ENCODE results near the gene ERC2.

The ERC2 gene

DNA sequence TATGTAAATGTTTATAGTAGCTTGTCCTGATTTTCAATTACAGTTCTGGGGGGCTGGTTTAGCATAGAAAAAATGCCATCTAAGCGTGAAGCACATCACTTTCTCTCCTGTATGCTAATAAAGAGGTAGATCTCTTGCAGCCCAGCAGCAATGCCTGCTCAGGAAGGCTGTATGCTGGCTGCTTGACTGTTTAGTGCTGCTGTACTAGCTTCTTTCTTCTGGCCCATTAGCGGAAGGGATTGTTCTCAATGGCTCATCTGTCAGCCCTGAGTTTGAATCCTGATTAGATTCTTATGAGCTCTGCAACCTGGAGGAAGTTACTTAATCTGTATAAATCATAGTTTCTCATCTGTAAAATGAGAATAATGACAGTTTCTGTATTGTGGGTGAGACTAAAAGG, 478.9 kb downstream of the ERC2 start:
- H3K27ac Mint-ChIP-seq = no peak overlapping the region
- H3K36me3 Mint-ChIP-seq (ENCODE audit: low read depth) = no peaks in the 10 kb centered on the region
- H3K4me1 Mint-ChIP-seq (ENCODE audit: low read depth) = no peaks in the 10 kb centered on the region
- H3K9me3 Mint-ChIP-seq = no peaks in the 10 kb centered on the region
- no peak overlapping the region for H3K4me3 Mint-ChIP-seq
- no peaks in the 10 kb centered on the region for H3K27me3 Mint-ChIP-seq (ENCODE audit: low read depth)

- Mint-ChIP-seq H3K9me3 (no peaks in the 10 kb centered on the region), H3K36me3 (ENCODE audit: low read depth) (no peaks in the 10 kb centered on the region), H3K4me3 (no peak overlapping the region), H3K27ac (no peak overlapping the region), H3K27me3 (ENCODE audit: low read depth) (no peaks in the 10 kb centered on the region), H3K4me1 (ENCODE audit: low read depth) (no peaks in the 10 kb centered on the region)
Observed at GRCh38 chr3:55988905-55989304, 479.4 kb downstream of the ERC2 start.

- H3K4me1 Mint-ChIP-seq (ENCODE audit: low read depth) = no peaks in the 10 kb centered on the region
- no peak overlapping the region for H3K4me3 Mint-ChIP-seq
- no peaks in the 10 kb centered on the region for H3K27me3 Mint-ChIP-seq (ENCODE audit: low read depth)
- no peak overlapping the region for H3K27ac Mint-ChIP-seq
- no peaks in the 10 kb centered on the region for H3K9me3 Mint-ChIP-seq
- H3K36me3 Mint-ChIP-seq (ENCODE audit: low read depth) = no peaks in the 10 kb centered on the region
Observed at GRCh38 chr3:55984626-55985025, 483.6 kb downstream of the ERC2 start.

GRCh38 chr3:55978953-55979352, 489.3 kb downstream of the ERC2 start:
- H3K9me3 Mint-ChIP-seq = no peaks in the 10 kb centered on the region
- H3K4me3 Mint-ChIP-seq = no peak overlapping the region
- H3K27me3 Mint-ChIP-seq (ENCODE audit: low read depth) = no peaks in the 10 kb centered on the region
- no peaks in the 10 kb centered on the region for H3K36me3 Mint-ChIP-seq (ENCODE audit: low read depth)
- no peaks in the 10 kb centered on the region for H3K4me1 Mint-ChIP-seq (ENCODE audit: low read depth)
- no peak overlapping the region for H3K27ac Mint-ChIP-seq

DNA sequence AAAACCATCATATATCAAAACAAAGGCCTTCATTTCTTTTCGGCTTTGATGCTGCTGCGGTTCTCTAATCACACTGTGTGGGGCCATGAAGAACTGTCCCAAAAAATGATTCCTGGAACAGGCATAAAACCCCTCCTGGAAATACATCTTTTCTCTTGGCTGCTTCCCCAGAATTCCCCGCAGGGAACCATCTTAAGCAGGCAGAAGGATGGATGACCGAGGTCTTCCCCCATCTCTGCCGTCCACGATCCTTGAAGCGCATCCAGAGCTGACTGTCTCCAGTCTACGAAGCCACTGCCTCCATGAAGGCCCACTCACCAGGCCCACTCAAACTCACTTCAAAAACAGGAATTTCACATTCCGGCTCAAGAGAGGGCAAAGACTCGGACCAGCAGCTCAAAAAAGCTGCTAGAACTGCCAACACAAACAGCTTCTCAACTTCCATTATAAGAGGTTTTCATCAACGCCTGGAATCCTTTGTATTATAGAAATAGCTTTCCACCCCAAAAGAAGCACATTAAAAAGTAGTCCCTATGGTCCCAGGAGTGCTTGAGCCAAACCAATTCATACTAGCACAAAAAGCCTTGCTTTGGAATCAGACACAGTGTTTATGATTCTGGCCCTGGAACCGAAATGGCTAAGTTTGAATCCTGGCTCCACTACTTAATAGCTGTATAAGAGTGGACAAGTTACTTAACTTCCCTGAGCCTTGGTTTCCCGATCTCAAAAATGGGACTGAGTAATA, 493.7 kb downstream of the ERC2 start:
- H3K9me3 Mint-ChIP-seq = no peaks in the 10 kb centered on the region
- no peaks in the 10 kb centered on the region for H3K27me3 Mint-ChIP-seq (ENCODE audit: low read depth)
- H3K27ac Mint-ChIP-seq = no peak overlapping the region
- no peaks in the 10 kb centered on the region for H3K36me3 Mint-ChIP-seq (ENCODE audit: low read depth)
- no peaks in the 10 kb centered on the region for H3K4me1 Mint-ChIP-seq (ENCODE audit: low read depth)
- no peak overlapping the region for H3K4me3 Mint-ChIP-seq

- Mint-ChIP-seq H3K36me3 (ENCODE audit: low read depth) (no peaks in the 10 kb centered on the region), H3K4me3 (no peak overlapping the region), H3K27ac (no peak overlapping the region), H3K27me3 (ENCODE audit: low read depth) (no peaks in the 10 kb centered on the region), H3K9me3 (no peaks in the 10 kb centered on the region), H3K4me1 (ENCODE audit: low read depth) (no peaks in the 10 kb centered on the region)
Observed at GRCh38 chr3:55969634-55970033, 498.6 kb downstream of the ERC2 start.

DNA sequence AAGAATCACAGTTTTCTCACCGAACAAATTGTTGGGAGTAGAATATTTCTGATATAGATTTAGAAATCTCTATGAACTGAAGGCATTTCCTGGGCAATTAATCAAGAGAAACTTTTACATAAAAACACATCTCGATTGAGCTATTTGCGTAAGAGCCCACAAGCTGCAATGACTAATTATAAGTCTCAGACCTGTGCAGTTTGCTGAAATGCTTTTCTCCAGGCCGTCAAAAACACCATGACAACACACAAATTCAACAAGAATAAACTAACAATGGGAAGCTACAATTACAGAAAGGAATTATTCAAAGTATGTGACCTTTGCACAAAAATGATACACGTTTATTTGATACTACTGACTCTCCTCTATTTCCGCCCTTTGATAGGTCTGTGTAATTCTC, 499.9 kb downstream of the ERC2 start:
- no peaks in the 10 kb centered on the region for H3K9me3 Mint-ChIP-seq
- no peaks in the 10 kb centered on the region for H3K4me1 Mint-ChIP-seq (ENCODE audit: low read depth)
- no peak overlapping the region for H3K4me3 Mint-ChIP-seq
- no peaks in the 10 kb centered on the region for H3K36me3 Mint-ChIP-seq (ENCODE audit: low read depth)
- H3K27ac Mint-ChIP-seq = no peak overlapping the region
- no peaks in the 10 kb centered on the region for H3K27me3 Mint-ChIP-seq (ENCODE audit: low read depth)

GRCh38 chr3:55966566-55966965, 501.7 kb downstream of the ERC2 start:
- no peaks in the 10 kb centered on the region for H3K4me1 Mint-ChIP-seq (ENCODE audit: low read depth)
- H3K36me3 Mint-ChIP-seq (ENCODE audit: low read depth) = no peaks in the 10 kb centered on the region
- H3K27me3 Mint-ChIP-seq (ENCODE audit: low read depth) = no peaks in the 10 kb centered on the region
- H3K27ac Mint-ChIP-seq = no peak overlapping the region
- H3K9me3 Mint-ChIP-seq = no peaks in the 10 kb centered on the region
- no peak overlapping the region for H3K4me3 Mint-ChIP-seq

DNA sequence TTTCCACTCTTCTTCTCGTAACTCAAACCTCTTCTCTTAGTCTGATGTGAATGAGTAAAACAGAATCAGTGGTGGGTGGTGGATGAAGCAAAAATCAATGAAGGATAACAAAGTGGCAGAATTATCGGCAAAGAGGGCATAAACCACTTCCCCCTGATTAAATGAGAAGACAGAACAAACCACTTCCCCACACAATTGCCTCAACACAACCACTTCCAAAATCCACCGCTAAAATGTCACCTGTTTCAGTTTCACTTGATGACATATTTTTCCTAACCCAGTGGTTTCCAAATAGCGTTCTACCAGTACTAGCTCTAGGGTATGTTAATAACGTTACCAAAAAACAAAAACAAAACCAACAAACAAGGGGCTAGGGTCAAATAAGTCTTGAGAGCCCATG, 502.5 kb downstream of the ERC2 start:
- no peaks in the 10 kb centered on the region for H3K27me3 Mint-ChIP-seq (ENCODE audit: low read depth)

DNA sequence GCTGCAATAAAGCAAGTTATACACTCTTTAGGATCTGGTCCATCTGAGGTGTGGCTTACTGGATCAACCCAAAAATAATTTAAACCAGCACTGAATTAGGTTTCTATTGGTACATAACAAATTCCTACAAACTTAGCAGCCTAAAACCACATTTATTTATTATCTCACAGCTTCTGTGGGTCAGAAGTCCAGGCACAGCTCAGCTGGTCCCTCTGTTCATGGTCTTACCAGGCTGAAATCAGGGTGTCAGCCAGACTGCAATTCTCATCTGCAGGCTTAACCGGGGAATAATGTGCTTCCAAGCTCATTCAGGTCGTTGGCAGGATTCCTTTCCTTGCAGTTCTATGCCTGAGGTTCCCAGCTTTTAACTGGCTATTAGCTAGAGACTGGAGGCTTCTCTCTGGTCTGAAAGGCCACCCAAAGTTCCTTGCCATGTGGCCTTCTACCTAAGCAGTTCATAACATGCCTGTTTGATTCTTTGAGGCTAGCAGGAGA, 503.7 kb downstream of the ERC2 start:
- no peaks in the 10 kb centered on the region for H3K9me3 Mint-ChIP-seq
- no peaks in the 10 kb centered on the region for H3K4me1 Mint-ChIP-seq (ENCODE audit: low read depth)
- no peaks in the 10 kb centered on the region for H3K36me3 Mint-ChIP-seq (ENCODE audit: low read depth)
- no peak overlapping the region for H3K27ac Mint-ChIP-seq
- H3K27me3 Mint-ChIP-seq (ENCODE audit: low read depth) = no peaks in the 10 kb centered on the region
- no peak overlapping the region for H3K4me3 Mint-ChIP-seq

More for the DNA sequence above, 502.5 kb downstream of the ERC2 start:
- Mint-ChIP-seq H3K4me3 (no peak overlapping the region), H3K27ac (no peak overlapping the region), H3K4me1 (ENCODE audit: low read depth) (no peaks in the 10 kb centered on the region), H3K9me3 (no peaks in the 10 kb centered on the region), H3K36me3 (ENCODE audit: low read depth) (no peaks in the 10 kb centered on the region)

DNA sequence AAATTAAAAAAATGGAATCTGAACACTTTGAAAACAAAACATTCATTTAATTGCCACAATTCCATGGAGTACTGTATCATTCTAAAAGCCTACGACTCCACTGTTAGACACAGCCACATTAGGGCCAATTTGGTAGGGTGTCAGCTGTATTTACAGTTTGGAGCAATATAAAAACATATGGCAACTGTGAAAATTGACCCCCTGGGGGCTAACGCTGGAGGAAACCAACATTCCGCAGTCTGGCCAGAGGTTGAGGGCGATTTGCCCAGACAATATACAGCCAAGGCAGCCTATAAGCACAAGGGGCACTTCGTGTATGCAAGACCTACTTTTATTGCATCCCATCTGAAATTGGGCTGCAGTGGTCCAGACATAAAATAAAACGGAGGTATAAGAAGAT, 504.7 kb downstream of the ERC2 start:
- no peaks in the 10 kb centered on the region for H3K27me3 Mint-ChIP-seq (ENCODE audit: low read depth)
- H3K9me3 Mint-ChIP-seq = no peaks in the 10 kb centered on the region
- H3K27ac Mint-ChIP-seq = no peak overlapping the region
- no peaks in the 10 kb centered on the region for H3K4me1 Mint-ChIP-seq (ENCODE audit: low read depth)
- H3K4me3 Mint-ChIP-seq = no peak overlapping the region
- H3K36me3 Mint-ChIP-seq (ENCODE audit: low read depth) = no peaks in the 10 kb centered on the region

GRCh38 chr3:55959471-55960080, 508.7 kb downstream of the ERC2 start:
- no peaks in the 10 kb centered on the region for H3K27me3 Mint-ChIP-seq (ENCODE audit: low read depth)
- H3K27ac Mint-ChIP-seq = no peak overlapping the region
- no peaks in the 10 kb centered on the region for H3K36me3 Mint-ChIP-seq (ENCODE audit: low read depth)
- H3K4me3 Mint-ChIP-seq = no peak overlapping the region
- H3K9me3 Mint-ChIP-seq = no peaks in the 10 kb centered on the region
- no peaks in the 10 kb centered on the region for H3K4me1 Mint-ChIP-seq (ENCODE audit: low read depth)

DNA sequence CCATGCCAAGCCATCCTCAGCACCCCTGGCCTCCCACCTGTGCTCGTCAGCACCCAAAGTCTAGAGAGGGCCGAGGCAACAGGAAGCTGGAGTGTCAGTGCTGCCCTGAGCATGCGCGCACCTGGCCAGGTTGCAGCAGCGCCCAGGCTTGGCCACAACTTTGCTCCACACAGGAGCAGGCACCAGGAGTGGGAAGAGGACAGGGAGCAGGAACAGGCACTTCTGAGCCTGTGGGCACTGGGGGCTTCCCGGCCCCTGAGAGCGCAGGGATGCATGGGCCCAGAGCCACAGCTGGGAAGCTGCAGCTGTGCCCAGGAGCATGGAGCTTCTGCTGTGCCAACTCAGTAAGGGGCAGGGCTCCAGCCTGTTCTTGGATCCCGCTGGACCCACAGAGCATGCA, 509.7 kb downstream of the ERC2 start:
- H3K4me1 Mint-ChIP-seq (ENCODE audit: low read depth) = no peaks in the 10 kb centered on the region
- H3K4me3 Mint-ChIP-seq = no peak overlapping the region
- H3K9me3 Mint-ChIP-seq = no peaks in the 10 kb centered on the region
- no peaks in the 10 kb centered on the region for H3K27me3 Mint-ChIP-seq (ENCODE audit: low read depth)
- no peaks in the 10 kb centered on the region for H3K36me3 Mint-ChIP-seq (ENCODE audit: low read depth)
- H3K27ac Mint-ChIP-seq = no peak overlapping the region

DNA sequence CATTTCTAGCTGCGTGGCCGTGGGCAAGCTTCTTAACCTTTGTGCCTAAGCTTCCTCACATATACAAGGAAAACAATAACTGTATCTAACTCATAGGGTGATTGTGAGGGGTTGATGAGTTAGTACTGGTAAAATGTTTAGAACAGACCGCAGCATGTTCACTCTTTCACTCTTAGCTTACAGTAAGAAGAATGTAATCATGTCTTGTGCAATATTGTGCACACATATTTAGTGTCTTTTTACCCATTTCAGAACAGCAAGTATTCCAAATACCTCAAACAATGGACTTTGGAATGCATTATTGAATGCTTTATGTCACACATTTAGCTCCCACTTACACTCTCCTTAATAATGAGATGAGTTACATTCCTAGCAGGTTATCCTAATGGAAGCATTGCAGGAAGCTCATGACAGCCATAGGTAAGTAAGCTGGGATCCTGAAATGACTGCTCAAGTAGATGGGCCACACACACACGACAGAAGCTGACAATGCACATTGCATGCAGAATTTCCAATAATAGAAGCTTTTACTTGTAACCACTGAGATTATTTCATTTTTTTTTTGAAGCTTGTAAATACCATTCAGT, 512.3 kb downstream of the ERC2 start:
- H3K36me3 Mint-ChIP-seq (ENCODE audit: low read depth) = no peaks in the 10 kb centered on the region

DNA sequence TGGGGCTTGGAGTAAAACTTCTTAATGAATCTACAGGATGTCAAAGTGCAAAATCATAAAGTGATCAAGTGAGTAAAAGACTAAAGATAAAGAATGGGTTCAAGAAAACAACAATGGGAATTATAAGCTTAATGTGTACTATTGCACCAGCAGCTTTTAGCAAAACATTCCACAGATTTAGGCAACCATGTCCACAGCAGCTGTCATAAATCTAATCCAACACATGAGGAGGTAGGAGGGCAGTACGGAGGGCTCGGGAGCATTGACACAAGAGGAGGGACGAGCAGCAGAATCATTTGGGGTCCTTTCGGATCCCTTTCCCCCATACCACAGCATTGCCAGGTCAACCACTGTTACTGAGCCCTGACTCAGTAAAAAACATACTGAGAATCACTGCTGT, 516.9 kb downstream of the ERC2 start:
- H3K4me3 Mint-ChIP-seq = no peak overlapping the region
- H3K27me3 Mint-ChIP-seq (ENCODE audit: low read depth) = no peaks in the 10 kb centered on the region
- no peaks in the 10 kb centered on the region for H3K9me3 Mint-ChIP-seq
- H3K4me1 Mint-ChIP-seq (ENCODE audit: low read depth) = no peaks in the 10 kb centered on the region
- H3K27ac Mint-ChIP-seq = no peak overlapping the region
- no peaks in the 10 kb centered on the region for H3K36me3 Mint-ChIP-seq (ENCODE audit: low read depth)

More for the DNA sequence above, 512.3 kb downstream of the ERC2 start:
- Mint-ChIP-seq H3K9me3 (no peaks in the 10 kb centered on the region), H3K27ac (no peak overlapping the region), H3K4me3 (no peak overlapping the region), H3K27me3 (ENCODE audit: low read depth) (no peaks in the 10 kb centered on the region), H3K4me1 (ENCODE audit: low read depth) (no peaks in the 10 kb centered on the region)

All from T-helper 1 cell treated with Interleukin-12 subunit alpha and Interleukin-12 subunit beta and Interleukin-4 antibody, amounts not matched to agents 30 μg/mL and 1 μg/mL, for 36 hours (primary cell).